K562 (cell line): ENCODE results near the gene HHEX. TPM values are rescaled to one million over a fixed set of nuclear protein-coding genes. Genes with fewer than 3 reads are reported as not detected.

Experiments used
- ATAC-seq: fragments of 200-7000 bp; cut with Tn5 transposase; 3 replicates; pipeline ENCODE4 v1.9.1; 2020; ENCODE audit warnings: moderate library complexity
- BruUV-seq: library from RNA; stranded (reverse); fragments of 400-500 nt; replicated peaks from 2 replicates; lab custom pipeline; 2021; lab: Mats Ljungman, UMichigan
- CTCF ChIA-PET: fragments of 300-600 bp; formaldehyde crosslinking; extraction: SDS; loops from one replicate; lab custom pipeline; 2021; ENCODE audit warnings: low intra/inter-chr PET ratio; lab: Yijun Ruan, JAX
- POLR2A ChIA-PET: fragments of 300-600, 350-650 bp; sonication (Branson Sonifier 250); formaldehyde crosslinking; extraction: SDS; loops from one replicate; lab custom pipeline; 2021; ENCODE audit warnings: antibody characterized with exemption, inconsistent platforms; lab: Yijun Ruan, JAX
- DNase-seq, 4 experiments: peaks; one replicate each; pipeline versions ENCODE4 v3.0.0 to v3.0.0-alpha.2; 2011 to 2018; ENCODE audit warnings: low spot score in 3 of 4, mixed read lengths in 3 of 4; ENCODE audit errors: extremely low read depth in 1 of 4
- FAIRE-seq: peaks from 2 replicates; lab custom pipeline; 2011; peaks lifted over from hg19 to GRCh38; lab: Jason Lieb, UNC
- H2AFZ ChIP-seq: 2 replicates; pipeline ENCODE4 v1.6.0; 2011; ENCODE audit warnings: low read depth, low read length, control low read depth, inconsistent platforms
- H3K27ac ChIP-seq: fragments of 200-600 bp; 3 replicates; pipeline ENCODE4 v1.8.0; 2011; ENCODE audit warnings: low read depth, mild to moderate bottlenecking, control low read depth, inconsistent platforms, low read length, moderate library complexity, mixed read lengths; ENCODE audit errors: extremely low read depth
- H3K27me3 ChIP-seq, 2 experiments: fragments of 300-600 bp in 1 of 2; 2 replicates in 1 of 2; 3 replicates in 1 of 2; pipeline versions ENCODE4 v1.6.0 to v1.8.0; 2011; ENCODE audit warnings: inconsistent platforms in 2 of 2, low read length in 2 of 2, mild to moderate bottlenecking in 1 of 2, mixed read lengths in 1 of 2, moderate library complexity in 1 of 2; ENCODE audit not compliant: control insufficient read depth in 2 of 2, insufficient read depth in 2 of 2
- H3K36me3 ChIP-seq: fragments of 300-600 bp; 3 replicates; pipeline ENCODE4 v1.8.0; 2011; ENCODE audit warnings: mild to moderate bottlenecking, low read length, inconsistent platforms; ENCODE audit not compliant: control insufficient read depth, insufficient read depth
- H3K4me1 ChIP-seq, 2 experiments: fragments of 200-600 bp in 1 of 2; replicated peaks in 1 of 2; 2 replicates in 1 of 2; 3 replicates in 1 of 2; pipeline versions ENCODE4 v1.5.1 to v1.8.0; 2011; ENCODE audit warnings: inconsistent platforms in 2 of 2, low read length in 2 of 2, mild to moderate bottlenecking in 1 of 2, mixed read lengths in 1 of 2, moderate library complexity in 1 of 2; ENCODE audit not compliant: control insufficient read depth in 2 of 2, insufficient read depth in 2 of 2
- H3K4me2 ChIP-seq: 2 replicates; pipeline ENCODE4 v1.6.1; 2011; ENCODE audit warnings: low read length, control low read depth, inconsistent platforms, mixed read lengths; ENCODE audit not compliant: insufficient read depth
- H3K4me3 ChIP-seq: fragments of 200-600 bp; sonication (generic), shearing (Covaris generic); 2 replicates; pipeline ENCODE4 v1.5.1; 2016; ENCODE audit warnings: control low read depth, inconsistent platforms
- H3K79me2 ChIP-seq: fragments of 200-600 bp; 3 replicates; pipeline ENCODE4 v1.8.0; 2011; ENCODE audit warnings: low read length, inconsistent platforms; ENCODE audit not compliant: control insufficient read depth, insufficient read depth
- H3K9ac ChIP-seq, 2 experiments: 2 replicates each; pipeline versions ENCODE4 v1.6.0 to v1.6.1; 2011; ENCODE audit warnings: low read depth in 2 of 2, low read length in 2 of 2, control low read depth in 1 of 2, inconsistent platforms in 1 of 2, mild to moderate bottlenecking in 1 of 2, mixed read lengths in 1 of 2; ENCODE audit not compliant: insufficient read depth in 1 of 2
- H3K9me1 ChIP-seq: one replicate; pipeline ENCODE4 v1.6.0; 2011; ENCODE audit warnings: inconsistent platforms, mild to moderate bottlenecking, low read length, moderate library complexity; ENCODE audit not compliant: control insufficient read depth, insufficient read depth
- H3K9me3 ChIP-seq: replicated peaks from 2 replicates; pipeline ENCODE4 v1.5.1; 2011; ENCODE audit warnings: low read depth, low read length, inconsistent platforms; ENCODE audit not compliant: control insufficient read depth, insufficient read depth
- H4K20me1 ChIP-seq: replicated peaks from 2 replicates; pipeline ENCODE4 v1.6.1; 2011; ENCODE audit warnings: low read length, inconsistent platforms, mixed read lengths; ENCODE audit not compliant: control insufficient read depth, insufficient read depth
- CTCF ChIP-seq, 3 experiments: IDR thresholded peaks in 2 of 3; conservative IDR thresholded peaks in 1 of 3; 2 replicates each; pipeline ENCODE4 v1.5.1; 2011 to 2012; ENCODE audit warnings: low read length in 3 of 3, mild to moderate bottlenecking in 3 of 3, control low read depth in 2 of 3, improper control_type of control experiment in 1 of 3, inconsistent platforms in 1 of 3, low read depth in 1 of 3, mixed read lengths in 1 of 3, moderate library complexity in 1 of 3; ENCODE audit not compliant: insufficient read depth in 2 of 3
- FOXK1 ChIP-seq: sonication (generic); formaldehyde crosslinking; IDR thresholded peaks from 2 replicates; pipeline ENCODE4 v1.8.0; 2022; ENCODE audit warnings: missing genetic modification reagents, mild to moderate bottlenecking, borderline replicate concordance
- HSF4 ChIP-seq: fragments of 250-450 bp; sonication (Bioruptor Pico); IDR thresholded peaks from 2 replicates; pipeline ENCODE4 v2.1.2; 2022; ENCODE audit warnings: mild to moderate bottlenecking, moderate library complexity, borderline replicate concordance
- KLF1 ChIP-seq: fragments of 450-650 bp; IDR thresholded peaks from 2 replicates; pipeline ENCODE4 v1.6.1; 2016; ENCODE audit warnings: missing genetic modification characterization, missing compliant biosample characterization
- MAFG ChIP-seq: fragments of 450-650 bp; conservative IDR thresholded peaks from 2 replicates; pipeline ENCODE4 v1.6.1; 2016; ENCODE audit warnings: missing genetic modification characterization, missing compliant biosample characterization
- MCM5 ChIP-seq: fragments of 450-650 bp; IDR thresholded peaks from 2 replicates; pipeline ENCODE4 v1.6.1; 2016; ENCODE audit warnings: low read depth
- NFXL1 ChIP-seq: fragments of 450-650 bp; formaldehyde crosslinking; IDR thresholded peaks from 2 replicates; pipeline ENCODE4 v1.4.0; 2021; ENCODE audit warnings: mild to moderate bottlenecking
- PATZ1 ChIP-seq: fragments of 250-450 bp; sonication (Bioruptor Pico); IDR thresholded peaks from 2 replicates; pipeline ENCODE4 v1.5.0; 2020; ENCODE audit warnings: mild to moderate bottlenecking, borderline replicate concordance
- SMAD3 ChIP-seq: fragments of 450-650 bp; formaldehyde crosslinking; conservative IDR thresholded peaks from 2 replicates; pipeline ENCODE4 v1.4.0; 2020; ENCODE audit warnings: mild to moderate bottlenecking
- WGBS: fragments of 100-300 bp; shearing (Covaris generic); methylation state at CpG from one replicate; pipeline ENCODE4 v1.1.6; 2016; ENCODE audit warnings: low coverage, mixed read lengths; ENCODE audit not compliant: insufficient coverage; ENCODE audit errors: missing lambda C conversion rate; 5-methylcytosine and 5-hydroxymethylcytosine counted together
- in situ Hi-C: fragments of 300-500 bp; cut with MboI; formaldehyde crosslinking; loops from 4 replicates; pipeline ENCODE4 v1.15.0; 2018; ENCODE audit warnings: inconsistent platforms, mixed read lengths
- intact Hi-C: fragments of 100-400 bp; cut with micrococcal nuclease; formaldehyde crosslinking; loops from 2 replicates; pipeline ENCODE4 v1.14.2; 2022
- polyA plus RNA-seq, 8 experiments: library from polyadenylated mRNA; depleted of rRNA in 4 of 8; stranded (reverse) in 5 of 8; unstranded in 3 of 8; fragments of >200 nt; fragmentation: Nextera tagmentation in 2 of 8; fragmentation: Illumina TruSeq in 1 of 8; extraction: Ambion mirVana in 2 of 8; extraction: Trizol in 1 of 8; gene quantifications; 2 replicates each; pipeline versions ENCODE4 v1.2.1 to v1.2.3, GENCODE V29; 2011 to 2014; ENCODE audit warnings: inconsistent platforms in 1 of 8, missing spikeins in 1 of 8
- total RNA-seq, 7 experiments: library from RNA; depleted of rRNA in 6 of 7; stranded (reverse); fragments of >200 nt in 6 of 7; fragmentation: Illumina TruSeq in 2 of 7; extraction: Trizol in 2 of 7; gene quantifications; 2 replicates each; pipeline versions ENCODE4 v1.2.1 to v1.2.3, GENCODE V29; 2011 to 2021; ENCODE audit warnings: low replicate concordance in 1 of 7

Gene HHEX
- total and polyA plus RNA-seq, 9 of the 15 experiments (the other 6 are each of a cell fraction or from before 2014, with no cell fraction given), result 37.2 to 133 (median 80.2) TPM

GRCh38 chr10:92640107-92640506 is 49.6 kb upstream of the HHEX start:
- Histone ChIP-seq H3K4me1 (peaks cover 0 to 6% of the 10 kb centered on the region in 2 experiments; a peak in 2 of 5 replicates), H4K20me1 (no peaks in the 10 kb centered on the region; the same call in 1 of the 2 replicates), H3K27ac (no peak overlapping the region), H3K4me3 (no peak overlapping the region), H3K9ac (no peak overlapping the region), H3K79me2 (no peaks in the 10 kb centered on the region), H2AFZ (no peak overlapping the region), H3K9me3 (no peaks in the 10 kb centered on the region), H3K9me1 (no peaks in the 10 kb centered on the region), H3K4me2 (no peak overlapping the region), H3K27me3 (no peaks in the 10 kb centered on the region), H3K36me3 (peaks cover 81% of the 10 kb centered on the region)
- BruUV-seq, result no TSS peak
- ATAC-seq, result no peak
- FAIRE-seq, result no peak
- CTCF ChIA-PET, result no interaction called here
- DNase-seq, result no peak
- in situ Hi-C loops (no loop called here), intact Hi-C loops (no loop called here)
- POLR2A ChIA-PET, result no interaction called here
- no peak for TF ChIP-seq SMAD3 (CRISPR knock-in tag)
- TF ChIP-seq HSF4 (CRISPR knock-in tag), result no peak
- TF ChIP-seq PATZ1 (CRISPR knock-in tag), result no peak
- TF ChIP-seq MAFG (tag), result no peak
- no peak for TF ChIP-seq CTCF (IDR thresholded peaks at IDR 0.05 in 2 of 3, conservative IDR thresholded peaks at IDR 0.05 in 1 of 3; ENCODE audit: insufficient read depth in 2 of 3, low read depth in 1 of 3, low read length in 3 of 3)
- no peak for TF ChIP-seq MCM5
- no peak for TF ChIP-seq NFXL1
- TF ChIP-seq FOXK1 (CRISPR knock-in tag), result no peak
- TF ChIP-seq KLF1, result no peak
- WGBS, result 94% methylated on average over 3 of the region's 3 CpGs
